GM19240 (cell line): ENCODE results near the gene ABLIM1.

ENCODE experiments used
- DNase-seq: peaks from one replicate; pipeline ENCODE4 v3.0.0; 2011; ENCODE audit warnings: low spot score; ENCODE audit not compliant: insufficient read length

ABLIM1 gene

GRCh38 chr10:114519756-114520293 lies 138.2 kb downstream of the ABLIM1 start:
- no peak for DNase-seq

- DNase-seq, result no peak
These were observed 138.8 kb downstream of the ABLIM1 start for GRCh38 chr10:114519306-114519669.

- no peak for DNase-seq
These were observed 139.4 kb downstream of the ABLIM1 start for GRCh38 chr10:114518401-114519305.

GRCh38 chr10:114517368-114518250 lies 140.5 kb downstream of the ABLIM1 start:
- DNase-seq, result no peak

- no peak for DNase-seq
These were observed 141.7 kb downstream of the ABLIM1 start for GRCh38 chr10:114516356-114516755.

- no peak for DNase-seq
These were observed 142.7 kb downstream of the ABLIM1 start for GRCh38 chr10:114515298-114515914.

GRCh38 chr10:114513381-114513792 lies 144.7 kb downstream of the ABLIM1 start:
- no peak for DNase-seq

GRCh38 chr10:114511881-114512280 lies 146.2 kb downstream of the ABLIM1 start:
- DNase-seq, result no peak

GRCh38 chr10:114508376-114508775 lies 149.7 kb downstream of the ABLIM1 start:
- DNase-seq, result no peak

GRCh38 chr10:114507449-114507848 lies 150.6 kb downstream of the ABLIM1 start:
- no peak for DNase-seq

- DNase-seq, result no peak
These were observed 151.1 kb downstream of the ABLIM1 start for GRCh38 chr10:114506871-114507385.

GRCh38 chr10:114504769-114505579 lies 153.1 kb downstream of the ABLIM1 start:
- DNase-seq, result no peak

GRCh38 chr10:114502074-114502473 lies 156.0 kb downstream of the ABLIM1 start:
- DNase-seq, result no peak

- no peak for DNase-seq
These were observed 156.4 kb downstream of the ABLIM1 start for GRCh38 chr10:114501650-114502049.

GRCh38 chr10:114500643-114501042 lies 157.4 kb downstream of the ABLIM1 start:
- DNase-seq, result no peak

- no peak for DNase-seq
These were observed 158.4 kb downstream of the ABLIM1 start for GRCh38 chr10:114499630-114500190.

GRCh38 chr10:114499116-114499515 lies 159.0 kb downstream of the ABLIM1 start:
- DNase-seq, result no peak

- DNase-seq, result no peak
These were observed 159.5 kb downstream of the ABLIM1 start for GRCh38 chr10:114498413-114499111.

GRCh38 chr10:114495303-114495702 lies 162.8 kb downstream of the ABLIM1 start:
- no peak for DNase-seq
